Mesenteric fat pad (tissue), 1 donor: ENCODE results near the gene CSF1R. TPM values are rescaled to one million over a fixed set of nuclear protein-coding genes. Genes with fewer than 3 reads are reported as not detected.
"Not testable (repeated sequence)": the region's sequence is repeated elsewhere in the genome, so short reads cannot be mapped to it uniquely, and the experiment has no call there.

Experiments
- DNase-seq: peaks from one replicate; pipeline ENCODE4 v3.0.0-alpha.2; 2020; ENCODE audit warnings: low spot score
- total RNA-seq: library from RNA; stranded (reverse); fragmentation: NEBNext Ultra II Directional; extraction: Animal tissue kit (Norgen Biotek cat#: 25700); gene quantifications from one replicate; pipeline ENCODE4 v1.2.1, GENCODE V29; 2021
- donor health status: DM: yes; HTN: yes; CAD: no.

CSF1R gene
- total RNA-seq, 1 donor from 2014 or later = 58.6 TPM

DNA sequence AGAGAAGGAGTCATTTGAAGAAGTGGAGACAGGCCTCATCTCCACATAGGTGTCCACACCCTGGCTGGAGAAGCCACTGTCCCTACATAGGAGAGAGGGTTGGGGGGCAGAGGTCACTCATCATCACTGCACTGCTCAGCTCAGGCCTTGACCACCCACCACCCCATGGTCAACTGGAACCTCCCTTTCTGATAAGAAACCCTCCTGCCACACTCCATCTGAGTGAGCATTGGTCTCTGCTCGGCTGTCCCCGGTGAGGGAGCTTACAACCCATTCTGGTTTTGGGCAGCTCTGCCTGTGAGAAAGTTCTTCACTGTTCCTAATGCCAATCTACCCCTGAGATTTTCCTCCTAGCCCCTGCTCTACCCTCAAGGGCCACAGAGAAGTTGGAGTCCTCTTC is 28.8 kb downstream of the CSF1R start:
- no peak for DNase-seq

- DNase-seq = no peak
Measured at GRCh38 chr5:150057052-150057451, 29.3 kb downstream of the CSF1R start.

DNA sequence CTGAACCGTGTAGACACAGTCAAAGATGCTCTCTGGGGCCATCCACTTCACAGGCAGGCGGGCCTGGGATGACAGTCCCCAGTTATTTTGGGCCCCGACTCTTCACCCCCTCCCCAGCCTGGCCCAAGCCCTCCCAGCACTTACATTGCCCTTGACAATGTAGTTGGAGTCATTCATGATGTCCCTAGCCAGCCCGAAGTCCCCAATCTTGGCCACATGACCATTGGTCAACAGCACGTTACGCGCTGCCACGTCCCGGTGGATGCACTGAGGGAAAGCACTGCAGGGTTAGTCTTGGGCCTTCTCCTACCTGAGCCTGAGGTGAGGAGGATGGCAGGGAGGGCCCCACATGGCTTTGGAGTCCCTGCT is 30.3 kb downstream of the CSF1R start:
- DNase-seq = no peak

GRCh38 chr5:150055326-150056074 is 30.9 kb downstream of the CSF1R start:
- DNase-seq = no peak

- DNase-seq = no peak
Measured at GRCh38 chr5:150054569-150054968, 31.8 kb downstream of the CSF1R start.

GRCh38 chr5:150053713-150054392 is 32.5 kb downstream of the CSF1R start:
- DNase-seq = no peak

DNA sequence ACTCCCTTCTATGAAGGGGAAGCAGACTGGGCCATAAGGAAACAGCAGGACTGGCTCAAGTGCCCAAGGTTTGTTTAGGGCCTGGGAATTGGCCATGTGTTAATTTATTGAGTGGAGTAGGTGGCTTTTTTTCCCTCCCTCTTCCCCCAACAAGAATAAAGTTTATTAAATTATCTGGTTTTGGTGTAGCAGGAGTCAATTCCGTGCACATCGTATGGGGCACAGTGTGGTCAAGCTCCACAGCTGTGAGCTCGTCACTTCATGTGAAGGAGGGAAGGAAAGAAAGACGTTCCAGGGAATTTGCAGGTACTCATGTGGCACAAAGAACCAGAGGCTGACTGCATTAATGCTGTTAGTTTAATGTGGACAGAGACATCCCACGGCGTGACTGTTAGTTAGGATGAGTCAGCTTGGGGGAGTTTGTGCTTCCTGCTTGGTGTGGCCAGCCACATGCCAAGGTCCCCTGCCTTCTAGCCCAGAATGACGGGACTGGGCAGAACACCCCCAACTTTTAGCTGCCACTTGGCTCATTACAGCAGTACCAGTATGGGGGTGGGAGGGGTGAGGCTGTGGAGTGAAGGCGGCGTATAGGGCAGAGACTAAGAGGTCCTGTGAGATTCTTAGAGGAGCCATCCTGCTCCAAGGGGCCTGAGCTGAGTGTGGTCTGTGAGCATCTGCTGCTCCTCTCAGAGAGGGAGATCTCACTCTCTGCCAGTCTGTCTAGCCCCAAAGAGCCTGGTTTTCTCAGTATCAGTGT is 33.2 kb downstream of the CSF1R start:
- DNase-seq = no peak

- DNase-seq = no peak
Measured at GRCh38 chr5:150052226-150052955, 34.0 kb downstream of the CSF1R start.

DNA sequence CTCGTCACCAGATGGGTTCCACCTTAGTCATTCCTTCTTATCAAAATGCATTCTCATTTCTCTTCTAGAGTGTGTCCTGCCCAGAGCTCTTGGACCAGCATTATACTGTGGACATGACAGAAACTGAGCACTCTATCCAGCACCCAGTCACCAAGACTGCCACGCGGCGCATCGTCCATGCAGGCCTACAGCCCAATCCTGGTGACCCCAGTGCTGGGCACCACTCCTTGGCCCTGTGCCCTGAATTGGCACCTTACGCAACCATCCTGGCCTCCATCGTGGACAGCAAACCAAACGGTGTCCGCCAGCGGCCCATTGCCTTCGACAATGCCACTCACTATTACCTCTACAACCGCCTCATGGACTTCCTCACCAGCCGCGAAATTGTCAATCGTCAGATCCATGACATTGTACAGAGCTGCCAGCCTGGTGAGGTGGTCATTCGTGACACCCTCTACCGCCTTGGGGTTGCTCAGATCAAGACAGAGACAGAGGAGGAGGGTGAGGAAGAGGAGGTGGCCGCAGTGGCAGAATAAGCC is 34.6 kb downstream of the CSF1R start:
- DNase-seq = no peak

GRCh38 chr5:150050172-150050811 is 36.1 kb downstream of the CSF1R start:
- not testable (repeated sequence) for DNase-seq

DNA sequence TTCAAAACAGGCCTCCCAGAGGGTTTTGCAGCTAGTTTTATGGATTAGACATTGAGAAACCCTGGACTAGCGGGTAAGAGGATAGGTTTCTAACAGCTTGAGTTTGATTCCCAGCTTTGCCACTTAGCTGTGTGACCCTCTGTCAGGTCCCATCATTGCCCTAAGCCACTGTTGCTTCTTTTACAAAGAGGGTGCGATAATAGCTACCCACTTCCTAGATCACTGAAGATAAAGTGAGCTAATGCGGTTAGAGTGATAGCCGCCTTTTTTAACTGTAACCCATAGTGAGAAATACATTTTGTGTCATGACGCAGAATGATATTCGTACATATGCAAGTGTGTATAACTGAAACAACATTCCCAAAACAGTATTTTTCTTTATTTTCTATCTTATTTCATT is 40.3 kb downstream of the CSF1R start:
- DNase-seq = no peak

DNA sequence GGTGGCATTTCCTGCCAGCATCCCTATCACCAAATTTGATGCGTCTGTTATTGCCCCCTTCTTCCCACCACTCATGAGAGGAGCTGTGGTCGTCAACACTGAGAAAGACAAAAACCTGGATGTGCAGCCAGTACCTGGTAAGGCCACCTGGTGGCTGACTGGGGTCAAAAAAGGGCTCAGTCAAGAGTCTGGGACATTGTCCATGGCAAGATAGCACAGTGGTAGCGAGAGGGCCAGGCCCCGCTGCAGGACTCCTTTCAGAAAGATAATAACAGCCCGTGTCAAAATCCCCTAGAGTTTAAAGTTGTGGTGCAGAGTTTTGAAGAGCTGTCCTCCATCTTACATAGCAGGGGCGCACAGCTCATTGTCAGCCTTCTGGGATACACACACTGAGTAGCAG is 40.8 kb downstream of the CSF1R start:
- no peak for DNase-seq

- DNase-seq = no peak
Measured at GRCh38 chr5:150044712-150045111, 41.6 kb downstream of the CSF1R start.

GRCh38 chr5:150044329-150044681 is 42.0 kb downstream of the CSF1R start:
- no peak for DNase-seq

DNA sequence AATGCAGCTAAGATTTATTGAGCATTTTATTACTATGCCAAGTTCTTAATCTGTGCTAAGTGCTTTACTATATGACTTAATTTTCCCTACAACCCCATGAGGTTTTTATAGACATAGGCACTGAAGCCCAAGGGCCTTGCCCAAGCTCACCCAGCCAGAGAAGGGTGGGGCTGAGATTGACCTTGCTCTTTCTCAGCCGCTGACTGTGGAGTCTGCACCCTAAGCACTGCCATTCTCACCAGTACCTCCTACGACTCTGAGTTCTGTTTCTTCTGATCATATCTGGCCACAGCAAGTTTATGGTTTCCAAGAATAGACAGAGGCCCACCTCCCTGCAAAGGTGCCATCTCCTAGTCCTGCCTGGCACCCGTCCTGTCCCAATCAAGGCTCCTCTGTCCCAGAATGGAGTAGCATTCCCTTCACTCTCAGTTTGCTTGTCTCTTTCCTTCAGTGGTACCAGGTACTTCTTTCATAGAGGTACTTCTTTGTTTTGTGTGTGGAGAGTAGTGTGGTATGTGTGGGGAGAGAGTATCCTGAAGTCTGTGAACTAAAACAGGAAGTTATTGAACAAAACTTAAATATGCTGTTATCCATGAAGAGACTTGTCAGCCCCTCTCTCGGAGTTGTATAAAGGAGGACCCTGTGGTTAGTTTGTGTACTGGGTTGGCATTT is 42.6 kb downstream of the CSF1R start:
- DNase-seq = no peak

GRCh38 chr5:150042459-150042858 is 43.9 kb downstream of the CSF1R start:
- DNase-seq = no peak

GRCh38 chr5:150038547-150038946 is 47.8 kb downstream of the CSF1R start:
- DNase-seq = no peak

DNA sequence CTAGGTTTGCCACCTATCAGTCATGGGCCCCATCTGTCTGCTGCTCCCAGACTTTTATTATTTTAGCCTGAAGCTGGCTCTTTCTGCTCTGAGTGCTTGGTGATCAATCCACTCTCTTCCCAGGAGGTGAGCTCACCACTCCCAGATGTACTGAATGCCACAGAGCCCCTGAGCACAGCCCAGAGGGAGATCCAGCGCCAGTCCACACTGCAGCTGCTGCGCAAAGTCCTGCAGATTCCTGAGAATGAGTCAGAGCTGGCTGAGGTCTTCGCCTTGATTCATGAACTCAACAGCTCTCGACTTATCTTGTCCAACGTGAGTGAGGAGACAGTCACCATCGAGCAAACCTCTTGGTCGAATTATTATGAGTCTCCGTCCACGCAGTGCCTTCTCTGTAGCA is 49.8 kb downstream of the CSF1R start:
- DNase-seq = no peak

DNA sequence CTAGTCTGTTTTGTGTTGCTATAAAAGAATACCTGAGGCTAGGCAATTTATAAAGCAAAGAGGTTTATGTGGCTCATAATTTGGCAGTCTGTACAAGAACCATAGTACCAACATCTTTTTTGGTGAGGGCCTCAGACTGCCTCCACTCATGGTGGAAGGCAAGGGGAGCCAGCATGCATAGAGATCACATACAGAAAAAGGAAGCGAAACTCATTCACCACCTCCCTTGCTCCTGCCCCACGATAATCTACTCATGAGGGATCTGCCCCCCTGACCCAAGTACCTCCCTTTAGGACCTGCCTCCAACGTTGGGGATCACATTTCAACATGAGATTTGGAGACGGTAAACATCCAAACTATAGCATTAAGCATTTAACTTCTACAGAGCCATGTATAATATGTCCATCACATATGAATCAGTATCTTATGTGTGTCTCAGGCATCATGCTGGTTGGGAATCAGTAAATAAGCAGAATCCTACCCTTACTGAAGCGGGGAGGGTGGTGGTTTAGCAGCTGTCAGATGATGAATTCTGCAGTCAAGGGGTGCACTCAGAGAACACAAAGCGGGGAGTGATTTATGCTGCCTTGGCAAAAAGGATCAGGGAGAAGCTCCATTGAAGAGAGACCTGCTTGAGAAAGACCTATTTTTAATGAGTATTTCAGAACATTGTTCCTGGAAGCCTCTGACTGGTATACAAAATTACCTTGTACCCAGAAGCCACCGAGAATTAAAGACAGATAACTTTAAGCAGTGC is 51.0 kb downstream of the CSF1R start:
- DNase-seq = no peak

DNA sequence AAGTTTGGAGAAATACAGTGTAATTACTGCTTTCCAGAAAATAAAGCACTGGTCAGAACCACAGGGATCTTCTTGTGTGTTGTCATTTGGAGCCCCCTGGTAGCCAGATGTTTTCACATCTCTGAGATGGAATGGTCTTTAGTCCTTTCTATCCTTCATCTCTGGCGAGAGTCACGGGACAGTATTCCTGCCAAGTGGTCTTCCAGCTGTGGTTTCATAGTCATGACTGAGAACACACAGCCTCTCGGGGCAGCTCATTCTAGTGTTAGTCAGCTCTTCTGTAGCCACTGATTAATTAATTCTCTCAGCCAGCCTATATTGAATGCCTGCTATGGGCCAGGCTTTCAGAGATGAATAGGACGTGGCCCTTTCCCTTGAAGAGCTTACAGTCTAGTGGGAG is 51.7 kb downstream of the CSF1R start:
- DNase-seq = no peak
